GM12892 (cell line): ENCODE results near the gene TCTN3.

ENCODE experiments used
- POLR2A ChIP-seq: IDR thresholded peaks from 2 replicates; pipeline ENCODE4 v1.6.1; 2011; ENCODE audit warnings: low read depth, low read length, control low read depth
- POLR2AphosphoS5 ChIP-seq: IDR thresholded peaks from 2 replicates; pipeline ENCODE4 v1.6.1; 2011; ENCODE audit warnings: low read depth, low read length, control low read depth
- TAF1 ChIP-seq: IDR thresholded peaks from 2 replicates; pipeline ENCODE4 v1.6.1; 2011; ENCODE audit warnings: low read depth, mild to moderate bottlenecking, control low read depth, low read length, borderline replicate concordance

DNA sequence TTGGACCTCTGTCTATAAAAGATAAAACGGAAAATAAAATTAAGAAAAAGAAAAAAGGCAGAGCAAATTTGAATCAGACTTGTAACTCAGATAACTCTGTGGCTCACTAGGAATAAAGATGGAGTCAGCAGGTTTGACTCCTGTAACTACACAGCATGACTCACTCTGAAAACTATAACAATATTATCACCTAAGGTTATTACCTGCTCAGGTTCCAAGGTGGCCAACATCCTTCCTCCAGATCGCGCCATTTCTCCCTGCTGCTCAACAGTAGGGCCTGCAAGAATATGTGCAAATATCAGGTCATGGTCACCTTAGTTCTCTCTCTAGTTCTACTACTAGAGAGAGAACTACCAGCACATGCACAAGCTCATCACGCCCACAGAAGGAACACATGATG is 67.2 kb downstream of the TCTN3 start:
- TF ChIP-seq TAF1, result no peak
- no peak for TF ChIP-seq POLR2A
- no peak for TF ChIP-seq POLR2AphosphoS5
